Large intestine (tissue), 3 donors: Measurements from ENCODE around the gene RPL28. TPM values are rescaled to one million over a fixed set of nuclear protein-coding genes. Genes with fewer than 3 reads are reported as not detected.
A peak's percentile ranks its signal among the peaks of the same experiment; 100 is the strongest.

ENCODE experiments used
- DNase-seq, 2 donors: peaks; one replicate each; pipeline versions ENCODE4 v3.0.0 to v3.0.0-alpha.2; 2013
- H3K27ac ChIP-seq: one replicate; pipeline ENCODE4 v1.5.1; 2013; ENCODE audit warnings: low read length
- H3K27me3 ChIP-seq: 2 replicates; pipeline ENCODE4 v1.6.1; 2013; ENCODE audit warnings: low read length; ENCODE audit not compliant: control insufficient read depth, insufficient read depth
- H3K36me3 ChIP-seq: 2 replicates; pipeline ENCODE4 v1.6.1; 2013; ENCODE audit warnings: low read length; ENCODE audit not compliant: control insufficient read depth, insufficient read depth
- H3K4me1 ChIP-seq: one replicate; pipeline ENCODE4 v1.6.1; 2013; ENCODE audit warnings: low read length; ENCODE audit not compliant: control insufficient read depth, insufficient read depth
- H3K4me3 ChIP-seq: one replicate; pipeline ENCODE4 v1.5.1; 2013; ENCODE audit warnings: low read length
- H3K9me3 ChIP-seq: one replicate; pipeline ENCODE4 v1.6.1; 2013; ENCODE audit warnings: mild to moderate bottlenecking, low read depth, low read length, moderate library complexity; ENCODE audit not compliant: control insufficient read depth
- WGBS: methylation state at CpG from one replicate; pipeline ENCODE4 v1.1.5; 2013; ENCODE audit warnings: low lambda C conversion rate; ENCODE audit not compliant: insufficient coverage; 5-methylcytosine and 5-hydroxymethylcytosine counted together
- polyA plus RNA-seq: library from polyadenylated mRNA; unstranded; fragments of 120-200 nt; gene quantifications from one replicate; pipeline ENCODE4 v1.2.1, GENCODE V29; 2013

RPL28 gene
- polyA plus RNA-seq, 1 donor = 2,127 TPM

DNA sequence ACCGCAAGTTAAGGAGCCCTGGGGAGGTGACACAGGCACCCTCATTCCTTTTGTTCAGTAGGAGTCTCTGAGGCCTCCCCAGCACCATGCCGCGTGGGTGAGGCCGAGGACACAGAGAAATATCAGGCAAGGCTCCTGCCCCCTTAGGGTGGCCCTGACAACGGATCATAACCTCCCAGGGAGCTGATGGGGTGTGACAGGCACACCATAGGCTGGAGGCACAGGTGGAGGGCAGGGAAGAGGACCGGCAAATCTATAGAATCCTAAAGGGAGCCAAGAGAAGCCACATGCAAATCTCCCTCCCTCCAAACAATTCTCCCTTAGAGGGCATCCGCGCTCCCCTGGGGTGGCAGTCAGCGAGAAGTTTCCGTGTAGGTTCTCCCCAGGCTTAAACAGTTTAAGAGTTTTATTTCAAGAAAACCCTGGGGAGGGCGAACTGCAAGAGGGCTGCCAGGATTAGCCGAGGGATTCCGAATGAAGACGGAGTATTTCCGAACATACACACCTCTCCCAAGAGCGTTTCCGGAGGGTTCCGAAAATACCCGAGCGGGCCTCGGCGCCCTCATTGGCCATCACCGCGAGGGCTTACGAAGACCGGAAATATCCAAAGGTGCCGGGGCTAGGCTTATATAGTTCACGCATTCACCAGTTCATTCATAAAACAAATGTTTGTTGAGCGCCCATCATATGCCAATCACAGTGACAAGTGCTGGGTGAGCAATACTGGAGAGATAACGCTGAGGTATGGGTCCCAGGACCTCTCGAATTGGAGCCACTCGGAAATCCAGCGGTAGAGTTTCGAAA is 610 bp upstream of the RPL28 start:
- peak; percentile 94 to 97 for DNase-seq
- H3K4me3 ChIP-seq = peak overlapping the region; percentile 90
- H3K27ac ChIP-seq = peak overlapping the region; percentile 92
- no peaks in the 10 kb centered on the region for H3K27me3 ChIP-seq
- H3K36me3 ChIP-seq = peaks cover 32% of the 10 kb centered on the region
- peaks cover 30% of the 10 kb centered on the region for H3K4me1 ChIP-seq
- no peaks in the 10 kb centered on the region for H3K9me3 ChIP-seq
- no CpG with 5 or more reads among the region's 34 CpGs for WGBS

DNA sequence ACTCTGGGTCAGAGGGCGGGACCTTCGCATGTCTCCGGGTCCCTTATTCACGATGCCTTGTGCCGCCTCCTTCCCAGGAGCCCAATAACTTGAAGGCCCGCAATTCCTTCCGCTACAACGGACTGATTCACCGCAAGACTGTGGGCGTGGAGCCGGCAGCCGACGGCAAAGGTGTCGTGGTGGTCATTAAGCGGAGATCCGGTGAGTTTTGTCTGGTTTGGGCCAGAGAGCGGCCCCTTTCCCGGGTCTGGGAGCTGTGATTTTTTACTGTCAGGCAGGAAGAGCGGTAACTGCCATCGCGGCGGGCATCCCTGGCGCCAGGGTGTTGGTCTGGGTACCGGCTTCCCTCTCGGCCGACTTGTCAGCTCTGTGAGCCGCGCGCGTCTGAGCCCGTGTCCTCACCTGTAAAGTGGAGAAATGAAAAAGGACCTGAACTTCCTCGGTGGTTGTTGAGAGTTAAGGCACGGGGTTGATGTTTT is 800 bp downstream of the RPL28 start:
- WGBS = no CpG with 5 or more reads among the region's 33 CpGs
- no peaks in the 10 kb centered on the region for H3K9me3 ChIP-seq
- peaks cover 30% of the 10 kb centered on the region for H3K4me1 ChIP-seq
- H3K27me3 ChIP-seq = no peaks in the 10 kb centered on the region
- no peak for DNase-seq
- peaks cover 44% of the 10 kb centered on the region for H3K36me3 ChIP-seq
- H3K27ac ChIP-seq = peak overlapping the region; percentile 57
- peak overlapping the region; percentile 90 for H3K4me3 ChIP-seq

DNA sequence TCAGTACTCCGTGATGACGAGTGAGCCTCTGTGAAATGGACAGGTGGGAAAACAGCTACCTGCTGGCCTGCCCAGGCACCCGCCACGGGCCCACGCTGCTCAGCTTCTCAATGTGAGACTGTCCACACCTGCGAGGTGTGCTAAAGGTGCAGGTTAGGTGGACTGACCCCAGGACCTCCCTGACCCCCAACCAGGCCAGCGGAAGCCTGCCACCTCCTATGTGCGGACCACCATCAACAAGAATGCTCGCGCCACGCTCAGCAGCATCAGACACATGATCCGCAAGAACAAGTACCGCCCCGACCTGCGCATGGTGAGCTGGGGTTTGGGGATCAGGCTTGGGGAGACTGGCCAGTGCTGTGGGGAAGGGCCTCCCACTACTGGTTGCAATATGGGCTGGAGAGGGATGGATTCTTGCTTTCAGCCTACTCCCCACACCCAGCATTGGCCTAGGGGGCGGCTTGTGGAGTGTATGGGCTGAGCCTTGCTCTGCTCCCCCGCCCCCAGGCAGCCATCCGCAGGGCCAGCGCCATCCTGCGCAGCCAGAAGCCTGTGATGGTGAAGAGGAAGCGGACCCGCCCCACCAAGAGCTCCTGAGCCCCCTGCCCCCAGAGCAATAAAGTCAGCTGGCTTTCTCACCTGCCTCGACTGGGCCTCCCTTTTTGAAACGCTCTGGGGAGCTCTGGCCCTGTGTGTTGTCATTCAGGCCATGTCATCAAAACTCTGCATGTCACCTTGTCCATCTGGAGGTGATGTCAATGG is 2.2 kb downstream of the RPL28 start:
- Histone ChIP-seq H3K9me3 (no peaks in the 10 kb centered on the region), H3K4me3 (peak overlapping the region; percentile 90), H3K27ac (no peak overlapping the region), H3K4me1 (peaks cover 30% of the 10 kb centered on the region), H3K27me3 (no peaks in the 10 kb centered on the region), H3K36me3 (peaks cover 49% of the 10 kb centered on the region)
- no peak for DNase-seq
- WGBS = no CpG with 5 or more reads among the region's 24 CpGs

DNA sequence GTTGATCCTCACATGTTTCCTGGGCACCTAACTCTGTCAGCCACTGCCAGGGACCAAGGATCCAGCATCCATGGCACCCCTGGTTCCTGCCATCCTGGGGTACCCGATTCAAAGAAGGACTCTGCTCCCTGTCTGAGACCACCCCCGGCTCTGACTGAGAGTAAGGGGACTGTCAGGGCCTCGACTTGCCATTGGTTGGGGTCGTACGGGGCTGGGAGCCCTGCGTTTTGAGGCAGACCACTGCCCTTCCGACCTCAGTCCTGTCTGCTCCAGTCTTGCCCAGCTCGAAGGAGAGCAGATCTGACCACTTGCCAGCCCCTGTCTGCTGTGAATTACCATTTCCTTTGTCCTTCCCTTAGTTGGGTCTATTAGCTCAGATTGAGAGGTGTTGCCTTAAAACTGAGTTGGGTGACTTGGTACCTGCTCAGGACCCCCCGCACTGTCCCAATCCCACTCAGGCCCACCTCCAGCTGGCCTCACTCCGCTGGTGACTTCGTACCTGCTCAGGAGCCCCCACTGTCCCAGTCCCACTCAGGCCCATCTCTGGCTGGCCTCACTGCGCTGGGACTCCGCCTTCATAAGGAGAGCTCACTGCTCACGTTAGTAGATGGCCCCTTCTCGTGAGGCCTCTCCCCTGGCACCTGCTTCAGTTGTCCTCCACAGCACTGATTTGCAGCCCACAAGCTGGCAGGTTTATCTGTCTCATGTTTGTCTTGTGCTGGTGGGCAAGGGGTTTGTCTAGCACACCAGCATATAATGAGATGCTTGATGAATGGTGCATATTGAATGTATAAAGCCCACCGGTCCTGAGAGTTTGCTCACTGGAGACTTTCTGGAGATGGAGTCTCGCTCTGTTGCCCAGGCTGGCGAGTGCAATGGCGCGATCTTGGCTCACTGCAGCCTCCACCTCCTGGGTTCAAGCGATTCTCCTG is 3.9 kb downstream of the RPL28 start:
- no peak for DNase-seq
- Histone ChIP-seq H3K36me3 (peaks cover 49% of the 10 kb centered on the region), H3K27ac (no peak overlapping the region), H3K4me1 (peaks cover 20% of the 10 kb centered on the region), H3K9me3 (no peaks in the 10 kb centered on the region), H3K4me3 (no peak overlapping the region), H3K27me3 (no peaks in the 10 kb centered on the region)
- WGBS = no CpG with 5 or more reads among the region's 21 CpGs

DNA sequence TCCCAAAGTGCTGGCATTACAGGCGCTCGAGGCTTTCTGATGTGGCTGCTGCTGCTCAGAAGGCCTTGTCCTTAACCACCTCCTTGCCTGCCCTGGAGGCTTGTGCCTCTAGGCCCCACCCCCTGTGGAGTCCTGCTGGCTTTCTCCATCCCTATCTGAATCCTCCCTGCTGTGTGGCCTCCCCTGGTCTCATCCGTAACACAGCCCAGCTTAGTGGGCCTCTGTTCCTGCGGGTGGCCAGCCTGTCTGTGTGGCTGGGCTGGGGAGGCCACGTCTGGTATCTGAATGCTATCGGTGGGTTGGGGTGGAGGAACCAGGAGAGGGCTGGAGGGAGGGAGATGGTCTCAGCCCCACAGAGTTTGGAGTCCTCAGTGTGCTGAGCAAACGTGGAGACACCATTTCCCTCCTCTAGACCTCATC is 4.7 kb downstream of the RPL28 start:
- no peak overlapping the region for H3K27ac ChIP-seq
- no CpG with 5 or more reads among the region's 7 CpGs for WGBS
- H3K36me3 ChIP-seq = peaks cover 49% of the 10 kb centered on the region
- H3K4me3 ChIP-seq = no peak overlapping the region
- H3K4me1 ChIP-seq = peaks cover 16% of the 10 kb centered on the region
- no peak for DNase-seq
- H3K9me3 ChIP-seq = no peaks in the 10 kb centered on the region
- H3K27me3 ChIP-seq = no peaks in the 10 kb centered on the region

DNA sequence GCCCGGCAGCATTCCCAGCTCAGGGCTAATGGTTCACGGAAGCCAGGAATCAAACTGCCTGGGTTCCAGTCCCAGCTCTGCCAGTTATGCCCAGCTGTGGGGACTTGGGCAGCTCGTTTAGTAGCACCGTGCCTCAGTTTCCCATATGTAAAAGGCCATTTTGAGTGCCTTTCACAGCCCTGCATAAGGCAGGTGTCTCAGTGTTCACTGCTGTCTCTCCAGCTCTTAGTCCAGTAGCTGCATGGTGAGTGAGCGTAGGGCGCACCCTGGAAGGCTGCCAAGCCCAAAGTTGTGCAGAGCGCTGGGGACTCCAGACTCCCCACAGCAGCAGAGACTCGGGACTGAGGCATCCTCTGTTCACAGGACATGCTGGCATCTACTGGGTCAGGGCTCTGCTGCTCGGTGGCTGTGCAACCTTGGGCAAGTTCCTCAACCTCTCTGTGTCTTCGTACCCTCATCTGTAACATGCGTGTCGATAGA is 5.5 kb downstream of the RPL28 start:
- Histone ChIP-seq H3K36me3 (peaks cover 49% of the 10 kb centered on the region), H3K4me1 (peaks cover 16% of the 10 kb centered on the region), H3K4me3 (no peak overlapping the region), H3K9me3 (no peaks in the 10 kb centered on the region), H3K27me3 (no peaks in the 10 kb centered on the region), H3K27ac (no peak overlapping the region)
- WGBS = no CpG with 5 or more reads among the region's 12 CpGs
- no peak for DNase-seq

DNA sequence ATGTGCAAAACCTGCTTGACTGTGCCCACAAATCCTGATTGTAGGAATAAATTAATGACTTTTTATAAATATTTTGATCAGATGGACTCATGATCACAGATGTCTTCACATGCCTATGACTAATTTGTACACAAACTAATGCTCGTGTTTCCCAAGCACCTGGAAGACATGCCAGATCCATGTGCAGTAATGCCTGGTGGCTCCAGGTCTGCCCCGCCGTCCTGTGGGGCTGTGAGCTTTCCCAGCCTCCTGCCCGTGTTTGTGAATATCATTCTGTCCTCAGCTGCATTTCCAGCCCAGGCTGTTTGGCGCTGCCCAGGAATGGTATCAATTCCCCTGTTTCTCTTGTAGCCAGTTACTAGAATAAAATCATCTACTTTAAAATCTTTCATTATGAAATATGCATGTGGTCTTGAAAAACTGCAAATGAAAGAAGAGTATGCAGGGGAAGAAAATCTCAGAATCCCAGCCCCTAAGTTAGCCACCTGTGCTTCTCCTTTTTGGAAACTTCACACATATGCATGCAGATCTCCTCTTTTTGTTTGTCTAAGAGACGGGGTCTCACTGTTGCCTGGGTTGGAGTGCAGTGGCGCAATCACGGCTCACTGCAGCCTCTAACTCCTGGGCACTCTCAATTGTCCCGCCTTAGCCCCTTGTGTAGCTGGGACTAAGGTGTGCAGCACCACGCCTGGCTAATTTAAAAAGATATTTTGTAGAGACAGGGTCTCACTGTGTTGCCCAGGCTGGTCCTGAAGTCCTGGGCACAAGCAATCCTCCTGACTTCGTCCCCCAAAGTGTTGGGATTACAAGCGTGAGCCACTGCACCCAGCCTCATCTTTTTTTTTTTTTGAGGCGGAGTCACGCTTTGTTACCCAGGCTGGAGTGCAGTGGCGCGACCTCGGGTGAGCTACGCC is 6.2 kb downstream of the RPL28 start:
- no peak overlapping the region for H3K4me3 ChIP-seq
- peaks cover 15% of the 10 kb centered on the region for H3K4me1 ChIP-seq
- no peaks in the 10 kb centered on the region for H3K27me3 ChIP-seq
- peaks cover 49% of the 10 kb centered on the region for H3K36me3 ChIP-seq
- no peaks in the 10 kb centered on the region for H3K9me3 ChIP-seq
- H3K27ac ChIP-seq = no peak overlapping the region
- no CpG with 5 or more reads among the region's 18 CpGs for WGBS
- no peak for DNase-seq

DNA sequence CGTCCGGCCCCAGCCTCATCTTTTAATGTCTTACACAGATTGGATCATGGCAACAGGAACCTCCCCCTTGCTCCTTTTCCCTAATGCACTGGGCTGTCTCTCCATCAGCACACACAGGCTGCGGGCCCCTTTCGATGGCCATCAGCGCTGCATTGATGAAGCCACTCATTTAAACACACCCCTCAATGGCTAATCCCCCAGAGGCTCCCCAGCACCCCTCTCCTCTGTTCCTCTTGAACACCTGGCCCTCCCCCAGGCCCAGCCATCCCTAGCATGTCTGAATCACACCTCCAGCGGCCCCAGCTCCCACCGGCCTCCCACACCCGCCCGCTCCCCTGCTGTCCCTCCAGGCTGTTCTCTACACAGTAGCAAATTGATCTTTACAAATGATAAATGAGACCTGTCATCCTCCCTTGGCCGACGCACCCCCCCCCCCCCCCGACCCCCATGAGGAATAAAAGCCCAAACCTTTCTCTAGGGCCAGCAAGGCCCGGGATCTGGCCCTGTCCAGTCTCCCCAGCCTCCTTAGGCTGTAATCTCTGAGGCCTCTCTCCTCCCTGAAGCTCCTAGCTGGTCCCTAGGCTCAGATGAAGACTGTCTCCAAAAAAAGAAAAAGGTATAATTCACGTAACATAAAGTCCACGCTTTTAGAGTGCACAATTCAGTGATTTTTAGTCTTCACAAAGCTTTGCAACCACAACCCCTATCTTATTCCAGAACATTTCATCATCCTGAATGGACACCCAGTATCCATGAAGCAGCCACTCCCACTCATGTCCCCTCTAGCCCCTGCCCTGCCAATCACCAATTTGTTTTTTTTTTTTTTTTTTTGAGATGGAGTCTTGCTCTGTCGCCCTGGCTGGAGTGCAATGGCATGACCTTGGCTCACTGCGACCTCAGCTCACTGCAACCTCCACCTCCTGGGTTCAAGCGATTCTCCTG is 7.4 kb downstream of the RPL28 start:
- H3K9me3 ChIP-seq = no peaks in the 10 kb centered on the region
- no peak overlapping the region for H3K27ac ChIP-seq
- no CpG with 5 or more reads among the region's 18 CpGs for WGBS
- H3K27me3 ChIP-seq = no peaks in the 10 kb centered on the region
- H3K4me1 ChIP-seq = peaks cover 4% of the 10 kb centered on the region
- DNase-seq = no peak
- no peak overlapping the region for H3K4me3 ChIP-seq
- H3K36me3 ChIP-seq = peaks cover 38% of the 10 kb centered on the region
